ENCODE data around the gene LYZ.

The LYZ gene

GRCh38 chr12:69389831-69390230 is 41.6 kb downstream of the LYZ start:
- DNase-seq = no peak

- no peak for DNase-seq
Observed at GRCh38 chr12:69392179-69392928, 44.2 kb downstream of the LYZ start.

GRCh38 chr12:69396041-69396440 is 47.9 kb downstream of the LYZ start:
- no peak for DNase-seq

GRCh38 chr12:69396963-69397362 is 48.8 kb downstream of the LYZ start:
- DNase-seq = no peak

GRCh38 chr12:69397978-69398377 is 49.8 kb downstream of the LYZ start:
- no peak for DNase-seq

- DNase-seq = no peak
Observed at GRCh38 chr12:69401940-69402339, 53.8 kb downstream of the LYZ start.
